ENCODE data around the gene RAB7A.

The RAB7A gene

DNA sequence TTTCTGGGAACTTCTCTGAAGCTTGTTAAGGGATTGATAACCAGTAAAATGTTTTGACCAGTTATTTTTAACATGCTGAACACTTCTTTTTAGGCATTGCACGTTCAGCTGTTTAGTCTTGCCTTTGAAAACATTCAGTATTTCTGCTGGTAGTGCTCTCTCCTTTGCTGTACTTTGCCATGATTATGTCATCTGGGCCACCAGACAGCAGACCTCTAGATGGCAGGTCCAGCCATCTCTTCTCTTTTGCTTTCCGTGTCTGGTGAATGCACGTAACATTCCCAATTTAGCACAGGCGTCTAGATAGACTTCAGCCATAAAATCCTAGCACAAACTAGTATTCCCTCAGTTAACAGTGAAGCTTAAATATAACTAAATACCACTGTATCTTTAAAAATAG is 57.8 kb downstream of the RAB7A start:
- no peaks in the 10 kb centered on the region for H3K9me3 Mint-ChIP-seq
- no peaks in the 10 kb centered on the region for H3K27me3 Mint-ChIP-seq (ENCODE audit: low read depth, poor library complexity)
- no peak for TF ChIP-seq CTCF (IDR thresholded peaks at IDR 0.05)
- H3K27ac Mint-ChIP-seq, result peak overlapping the region; percentile 15
- peaks cover 90% of the 10 kb centered on the region for H3K4me1 Mint-ChIP-seq
- no peak for DNase-seq
- H3K36me3 Mint-ChIP-seq (ENCODE audit: low read depth), result no peaks in the 10 kb centered on the region
- no peak overlapping the region for H3K4me3 Mint-ChIP-seq

DNA sequence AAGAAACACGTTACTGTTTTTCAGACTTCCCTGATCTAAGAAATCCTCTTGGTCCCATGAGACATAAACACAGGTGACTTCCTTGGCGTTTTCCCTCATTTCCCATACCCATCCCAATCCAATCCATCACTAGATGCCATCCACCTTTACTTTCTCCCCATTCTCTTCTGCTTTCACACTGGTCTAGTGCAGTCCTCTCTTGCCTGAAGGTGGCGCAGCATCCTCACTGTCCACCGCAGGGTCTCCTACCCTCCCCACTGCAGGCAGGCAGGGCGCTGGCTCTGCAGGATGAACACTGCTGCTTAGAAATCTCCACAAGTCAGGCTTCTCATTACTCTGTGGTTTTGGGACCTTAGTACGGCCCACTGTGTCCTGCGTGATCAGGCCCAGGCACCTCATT is 58.2 kb downstream of the RAB7A start:
- peak; percentile 60 for TF ChIP-seq CTCF (IDR thresholded peaks at IDR 0.05)
- DNase-seq, result peak; percentile 66
- no peaks in the 10 kb centered on the region for H3K9me3 Mint-ChIP-seq
- peak overlapping the region; percentile 16 for H3K27ac Mint-ChIP-seq
- H3K4me3 Mint-ChIP-seq, result peak overlapping the region; percentile 21
- H3K27me3 Mint-ChIP-seq (ENCODE audit: low read depth, poor library complexity), result no peaks in the 10 kb centered on the region
- H3K4me1 Mint-ChIP-seq, result peaks cover 89% of the 10 kb centered on the region
- no peaks in the 10 kb centered on the region for H3K36me3 Mint-ChIP-seq (ENCODE audit: low read depth)

DNA sequence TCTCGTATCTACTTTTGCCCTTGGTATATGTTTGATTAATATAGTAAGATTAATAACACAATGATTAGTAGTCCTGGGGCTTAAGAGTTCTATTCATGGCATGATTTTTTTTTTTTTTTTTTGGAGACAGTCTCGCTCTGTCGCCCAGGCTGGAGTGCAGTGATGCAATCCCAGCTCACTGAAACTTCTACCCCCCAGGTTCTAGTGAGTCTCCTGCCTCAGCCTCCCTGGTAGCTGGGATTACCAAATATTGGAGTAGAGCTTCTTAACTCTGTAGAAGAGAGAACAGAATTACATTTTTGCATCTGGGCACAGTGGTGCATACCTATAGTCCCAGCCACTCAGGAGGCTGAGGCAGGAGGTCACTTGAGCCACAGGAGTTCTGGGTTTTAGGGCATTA is 58.9 kb downstream of the RAB7A start:
- no peaks in the 10 kb centered on the region for H3K36me3 Mint-ChIP-seq (ENCODE audit: low read depth)
- no peaks in the 10 kb centered on the region for H3K27me3 Mint-ChIP-seq (ENCODE audit: low read depth, poor library complexity)
- no peak for TF ChIP-seq CTCF (IDR thresholded peaks at IDR 0.05)
- DNase-seq, result no peak
- no peaks in the 10 kb centered on the region for H3K9me3 Mint-ChIP-seq
- H3K27ac Mint-ChIP-seq, result no peak overlapping the region
- no peak overlapping the region for H3K4me3 Mint-ChIP-seq
- H3K4me1 Mint-ChIP-seq, result peaks cover 85% of the 10 kb centered on the region

DNA sequence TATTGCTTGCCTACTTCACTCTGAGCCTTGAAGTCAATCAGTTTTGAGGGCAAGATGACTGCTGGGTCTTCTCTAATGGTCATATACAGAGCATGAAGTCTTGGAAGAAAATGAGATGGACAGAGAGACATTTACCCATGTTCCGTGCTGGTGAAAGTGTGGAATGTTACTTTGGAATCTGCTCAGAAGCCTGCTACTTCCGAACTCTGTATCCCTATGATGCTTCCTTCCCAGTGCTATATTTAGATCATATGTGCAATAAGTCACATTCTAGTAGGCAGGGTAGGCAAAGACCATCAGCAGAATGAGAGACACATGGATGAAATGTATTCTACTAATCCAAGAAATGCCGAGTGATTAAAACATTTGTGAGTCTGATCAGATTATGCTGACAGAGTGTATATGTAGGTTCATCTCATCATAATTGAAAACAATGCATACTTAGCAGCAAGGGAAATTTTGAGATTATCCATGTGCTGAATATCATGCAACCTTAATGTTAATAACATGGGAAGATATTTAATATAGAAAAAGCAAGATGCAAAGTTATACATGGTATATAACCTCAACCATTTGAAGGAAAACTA is 60.5 kb downstream of the RAB7A start:
- Mint-ChIP-seq H3K36me3 (ENCODE audit: low read depth) (peaks cover 1% of the 10 kb centered on the region), H3K4me1 (peaks cover 68% of the 10 kb centered on the region), H3K4me3 (no peak overlapping the region), H3K27ac (peak overlapping the region; percentile 49), H3K27me3 (ENCODE audit: low read depth, poor library complexity) (no peaks in the 10 kb centered on the region), H3K9me3 (no peaks in the 10 kb centered on the region)
- DNase-seq, result no peak
- no peak for TF ChIP-seq CTCF (IDR thresholded peaks at IDR 0.05)

- H3K4me1 Mint-ChIP-seq, result peaks cover 58% of the 10 kb centered on the region
- H3K36me3 Mint-ChIP-seq (ENCODE audit: low read depth), result peaks cover 6% of the 10 kb centered on the region
- peak; percentile 47 for TF ChIP-seq CTCF (IDR thresholded peaks at IDR 0.05)
- DNase-seq, result peak; percentile 18
- no peaks in the 10 kb centered on the region for H3K27me3 Mint-ChIP-seq (ENCODE audit: low read depth, poor library complexity)
- H3K27ac Mint-ChIP-seq, result no peak overlapping the region
- no peak overlapping the region for H3K4me3 Mint-ChIP-seq
- no peaks in the 10 kb centered on the region for H3K9me3 Mint-ChIP-seq
Observed at GRCh38 chr3:128787256-128788253, 61.6 kb downstream of the RAB7A start.

Measured in nephron progenitor cell (in vitro differentiated cells).